B cell (primary cell): ENCODE measurements around the gene PLVAP. TPM values are rescaled to one million over a fixed set of nuclear protein-coding genes. Genes with fewer than 3 reads are reported as not detected.
A peak's percentile ranks its signal among the peaks of the same experiment; 100 is the strongest.

Source experiments
- ATAC-seq: fragments of 200-7000 bp; cut with Tn5 transposase; one replicate; pipeline ENCODE4 v1.10.0; 2021; ENCODE audit warnings: low read depth, mild to moderate bottlenecking, moderate number of reproducible peaks, moderate library complexity
- CTCF ChIA-PET: fragments of 350-600 bp; sonication (Branson Sonifier 250); formaldehyde crosslinking; loops from one replicate; lab custom pipeline; 2021; ENCODE audit warnings: antibody characterized with exemption, inconsistent platforms; lab: Charles Lee
- POLR2A ChIA-PET: fragments of 350-600 bp; sonication (Branson Sonifier 250); formaldehyde crosslinking; loops from one replicate; lab custom pipeline; 2021; ENCODE audit warnings: antibody characterized with exemption; lab: Charles Lee
- DNase-seq: peaks from one replicate; pipeline ENCODE4 v3.0.0; 2013
- H2AFZ ChIP-seq: 2 replicates; pipeline ENCODE4 v1.6.1; 2012; ENCODE audit warnings: mild to moderate bottlenecking, low read depth, low read length; ENCODE audit not compliant: insufficient read depth, poor library complexity, severe bottlenecking
- H3K27ac ChIP-seq, 2 donors: 1 replicate in 1 of 2; 2 replicates in 1 of 2; pipeline ENCODE4 v1.5.1; 2012 to 2013; ENCODE audit warnings: low read length in 2 of 2, mild to moderate bottlenecking in 2 of 2, moderate library complexity in 1 of 2
- H3K27me3 ChIP-seq, 4 experiments: fragments of 200-600 bp in 1 of 4; sonication (generic) in 1 of 4; replicated peaks in 1 of 4; 1 replicate in 2 of 4; 2 replicates in 2 of 4; pipeline versions ENCODE4 v1.6.1 to v1.7.0; 2013 to 2016; ENCODE audit warnings: low read length in 3 of 4, mild to moderate bottlenecking in 2 of 4, mixed read lengths in 1 of 4, moderate library complexity in 1 of 4; ENCODE audit not compliant: insufficient read depth in 4 of 4, control insufficient read depth in 3 of 4; ENCODE audit errors: control extremely low read depth in 1 of 4
- H3K36me3 ChIP-seq, 2 experiments: replicated peaks in 1 of 2; 1 replicate in 1 of 2; 2 replicates in 1 of 2; pipeline versions ENCODE4 v1.6.1 to v1.7.1; 2013; ENCODE audit warnings: low read length in 1 of 2; ENCODE audit not compliant: insufficient read depth in 2 of 2, control insufficient read depth in 1 of 2; ENCODE audit errors: control extremely low read depth in 1 of 2, extremely low read depth in 1 of 2
- H3K4me1 ChIP-seq, 2 donors: fragments of 200-600 bp in 1 of 2; sonication (generic) in 1 of 2; 1 replicate in 1 of 2; 2 replicates in 1 of 2; pipeline versions ENCODE4 v1.5.1 to v1.6.1; 2013 to 2017; ENCODE audit warnings: low read length in 2 of 2; ENCODE audit not compliant: control insufficient read depth in 2 of 2, insufficient read depth in 2 of 2
- H3K4me2 ChIP-seq: replicated peaks from 2 replicates; pipeline ENCODE3; 2012; ENCODE audit warnings: mild to moderate bottlenecking, low read depth, low read length; ENCODE audit not compliant: poor library complexity, severe bottlenecking
- H3K4me3 ChIP-seq, 5 experiments: fragments of 200-600 bp in 1 of 5; sonication (generic) in 1 of 5; 1 replicate in 3 of 5; 2 replicates in 2 of 5; pipeline versions ENCODE4 v1.5.1 to v1.7.0; 2011 to 2016; ENCODE audit warnings: low read length in 4 of 5, mild to moderate bottlenecking in 4 of 5, low read depth in 2 of 5, control low read depth in 1 of 5, moderate library complexity in 1 of 5; ENCODE audit not compliant: insufficient read depth in 1 of 5; ENCODE audit errors: control extremely low read depth in 1 of 5, extremely low read depth in 1 of 5
- H3K79me2 ChIP-seq: fragments of 200-600 bp; sonication (generic); one replicate; pipeline ENCODE4 v1.6.0; 2016; ENCODE audit warnings: low read length; ENCODE audit not compliant: control insufficient read depth, insufficient read depth
- H3K9ac ChIP-seq: fragments of 200-600 bp; sonication (generic); 2 replicates; pipeline ENCODE4 v1.6.1; 2017; ENCODE audit warnings: mild to moderate bottlenecking, low read length, moderate library complexity
- H3K9me3 ChIP-seq, 3 donors: one replicate each; pipeline versions ENCODE4 v1.6.1 to v1.7.1; 2013; ENCODE audit warnings: low read length in 2 of 3; ENCODE audit not compliant: control insufficient read depth in 2 of 3, insufficient read depth in 1 of 3; ENCODE audit errors: control extremely low read depth in 1 of 3
- H4K20me1 ChIP-seq: 2 replicates; pipeline ENCODE4 v1.6.0; 2012; ENCODE audit warnings: mild to moderate bottlenecking, low read length; ENCODE audit not compliant: insufficient read depth, control insufficient read depth, poor library complexity, severe bottlenecking
- H3K27ac Mint-ChIP-seq: one replicate; pipeline ENCODE4 v1.8.0; 2021; ENCODE audit warnings: mixed read lengths
- H3K27me3 Mint-ChIP-seq: one replicate; pipeline ENCODE4 v1.8.0; 2021; ENCODE audit warnings: mixed read lengths
- H3K4me1 Mint-ChIP-seq: one replicate; pipeline ENCODE4 v1.8.0; 2021; ENCODE audit warnings: mixed read lengths
- H3K4me3 Mint-ChIP-seq: one replicate; pipeline ENCODE4 v1.8.0; 2021; ENCODE audit warnings: mixed read lengths
- H3K9me3 Mint-ChIP-seq: one replicate; pipeline ENCODE4 v1.8.0; 2022; ENCODE audit warnings: mixed read lengths; ENCODE audit not compliant: insufficient read depth
- EZH2 ChIP-seq: IDR thresholded peaks from 2 replicates; pipeline ENCODE4 v1.6.1; 2012; ENCODE audit warnings: borderline replicate concordance, low read depth, mild to moderate bottlenecking, moderate library complexity, low read length; ENCODE audit not compliant: insufficient read depth, poor library complexity, severe bottlenecking
- WGBS: methylation state at CpG from one replicate; pipeline ENCODE4 v1.1.5; 2013; ENCODE audit warnings: missing lambda C conversion rate; ENCODE audit not compliant: insufficient coverage; 5-methylcytosine and 5-hydroxymethylcytosine counted together
- intact Hi-C: fragments of 100-400 bp; cut with micrococcal nuclease; formaldehyde crosslinking; loops from one replicate; pipeline ENCODE4 v1.10.0; 2022
- polyA plus RNA-seq: library from polyadenylated mRNA; depleted of rRNA; stranded (reverse); fragments of >200 nt; gene quantifications from 2 replicates; pipeline ENCODE4 v1.2.3, GENCODE V29; 2012
- total RNA-seq, 2 donors: library from RNA; stranded (reverse); fragments of 120-200 nt in 1 of 2; gene quantifications; 1 replicate in 1 of 2; 2 replicates in 1 of 2; pipeline versions ENCODE4 v1.2.3 to v1.2.4, GENCODE V29; 2013 to 2022
- TF ChIP-seq, protein P1 (sequence below): fragments of 200-600 bp; IDR thresholded peaks from one replicate; pipeline ENCODE4 v1.8.0; 2022; ENCODE audit warnings: antibody characterized with exemption, mild to moderate bottlenecking

Gene PLVAP
- total and polyA plus RNA-seq, 2 donors (not counting 1 experiment from before 2014, with no cell fraction given): 0.06 TPM; not detected in 1

- Histone ChIP-seq H3K27me3 (no peaks in the 10 kb centered on the region), H3K27ac (peak within 1 kb of the TSS; percentile 72 to 86), H4K20me1 (peaks cover 24% of the 10 kb centered on the region), H3K36me3 (peaks cover 0 to 11% of the 10 kb centered on the region in 2 experiments), H3K9ac (peak within 1 kb of the TSS; percentile 93), H3K4me3 (peak within 1 kb of the TSS; percentile 62 to 95 (median 75)), H3K4me1 (peaks cover 26 to 45% of the 10 kb centered on the region in 2 donors), H3K79me2 (peaks cover 50% of the 10 kb centered on the region), H3K4me2 (peak within 1 kb of the TSS; percentile 98), H2AFZ (peak within 1 kb of the TSS; percentile 88), H3K9me3 (no peaks in the 10 kb centered on the region)
- no peaks in the 10 kb centered on the region for H3K9me3 Mint-ChIP-seq
- ChIA-PET POLR2A (interaction anchor here (0.5 to 1.4 kb wide), 7 partner anchors 14 to 1788 kb away, joined by 3 to 14 read pairs (median 4); partner anchors contain the start of genes DDA1 and MVB12A), CTCF (interaction anchor here (0.8 to 2.5 kb wide), 6 partner anchors 14 to 96 kb away, joined by 3 to 10 read pairs (median 4); partner anchors contain the start of genes DDA1 and MVB12A)
- peaks cover 42% of the 10 kb centered on the region for H3K4me1 Mint-ChIP-seq
- TF ChIP-seq, protein P1, sequence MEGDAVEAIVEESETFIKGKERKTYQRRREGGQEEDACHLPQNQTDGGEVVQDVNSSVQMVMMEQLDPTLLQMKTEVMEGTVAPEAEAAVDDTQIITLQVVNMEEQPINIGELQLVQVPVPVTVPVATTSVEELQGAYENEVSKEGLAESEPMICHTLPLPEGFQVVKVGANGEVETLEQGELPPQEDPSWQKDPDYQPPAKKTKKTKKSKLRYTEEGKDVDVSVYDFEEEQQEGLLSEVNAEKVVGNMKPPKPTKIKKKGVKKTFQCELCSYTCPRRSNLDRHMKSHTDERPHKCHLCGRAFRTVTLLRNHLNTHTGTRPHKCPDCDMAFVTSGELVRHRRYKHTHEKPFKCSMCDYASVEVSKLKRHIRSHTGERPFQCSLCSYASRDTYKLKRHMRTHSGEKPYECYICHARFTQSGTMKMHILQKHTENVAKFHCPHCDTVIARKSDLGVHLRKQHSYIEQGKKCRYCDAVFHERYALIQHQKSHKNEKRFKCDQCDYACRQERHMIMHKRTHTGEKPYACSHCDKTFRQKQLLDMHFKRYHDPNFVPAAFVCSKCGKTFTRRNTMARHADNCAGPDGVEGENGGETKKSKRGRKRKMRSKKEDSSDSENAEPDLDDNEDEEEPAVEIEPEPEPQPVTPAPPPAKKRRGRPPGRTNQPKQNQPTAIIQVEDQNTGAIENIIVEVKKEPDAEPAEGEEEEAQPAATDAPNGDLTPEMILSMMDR: no peak
- no peak for TF ChIP-seq EZH2
- DNase-seq (peak; percentile 81), ATAC-seq (peak; percentile 91)
- no peaks in the 10 kb centered on the region for H3K27me3 Mint-ChIP-seq
- peak within 1 kb of the TSS; percentile 86 for H3K27ac Mint-ChIP-seq
- peak within 1 kb of the TSS; percentile 85 for H3K4me3 Mint-ChIP-seq
- intact Hi-C loops: loop anchor here (1.0 to 10.0 kb wide), 5 partner anchors 14 to 149 kb away; partner anchors contain the start of genes COLGALT1 and GTPBP3
- WGBS: 2% methylated on average over 14 of the region's 18 CpGs
These were observed 28.3 kb upstream of the PLVAP start, which contains the start of gene BST2 for GRCh38 chr19:17405250-17406045. Gene BST2 (minus strand): TSS chr19:17405630. CDS start chr19:17405575, 55 bp downstream.
